HepG2 (cell line): ENCODE measurements around the gene DHX32. TPM values are rescaled to one million over a fixed set of nuclear protein-coding genes. Genes with fewer than 3 reads are reported as not detected.
A peak's percentile ranks its signal among the peaks of the same experiment; 100 is the strongest.
"Not testable (repeated sequence)": the region's sequence is repeated elsewhere in the genome, so short reads cannot be mapped to it uniquely, and the experiment has no call there.

Source experiments
- ATAC-seq: fragments of 200-7000 bp; cut with Tn5 transposase; 3 replicates; pipeline ENCODE4 v1.9.1; 2020; ENCODE audit warnings: mild to moderate bottlenecking, moderate library complexity
- BruUV-seq: library from RNA; stranded (reverse); fragments of 400-500 nt; replicated peaks from 2 replicates; lab custom pipeline; 2021; lab: Mats Ljungman, UMichigan
- CTCF ChIA-PET: fragments of 300-600 bp; formaldehyde crosslinking; extraction: SDS; loops from one replicate; lab custom pipeline; 2021; ENCODE audit warnings: low total read pairs, inconsistent platforms, low intra/inter-chr PET ratio; lab: Yijun Ruan, JAX
- POLR2A ChIA-PET: fragments of 350-600 bp; sonication (Branson Sonifier 250); formaldehyde crosslinking; loops from one replicate; lab custom pipeline; 2020; ENCODE audit warnings: antibody characterized with exemption, inconsistent platforms; lab: Yijun Ruan, JAX
- DNase-seq: peaks from one replicate; pipeline ENCODE4 v3.0.0-alpha.2; 2015; ENCODE audit warnings: low spot score
- FAIRE-seq: peaks from 3 replicates; lab custom pipeline; 2011; peaks lifted over from hg19 to GRCh38; lab: Jason Lieb, UNC
- H2AFZ ChIP-seq: one replicate; pipeline ENCODE4 v1.6.1; 2011; ENCODE audit warnings: low read length, inconsistent platforms
- H3K27ac ChIP-seq: fragments of 300-600 bp; 3 replicates; pipeline ENCODE4 v1.8.0; 2011; ENCODE audit warnings: mixed run types, mild to moderate bottlenecking, mixed read lengths, low read length, inconsistent platforms; ENCODE audit not compliant: insufficient read depth; ENCODE audit errors: extremely low read length
- H3K27me3 ChIP-seq, 2 experiments: fragments of 200-600 bp in 1 of 2; 2 replicates in 1 of 2; 3 replicates in 1 of 2; pipeline versions ENCODE4 v1.6.0 to v1.8.0; 2011; ENCODE audit warnings: low read length in 2 of 2, mild to moderate bottlenecking in 2 of 2, moderate library complexity in 2 of 2, inconsistent platforms in 1 of 2; ENCODE audit not compliant: insufficient read depth in 2 of 2, control insufficient read depth in 1 of 2
- H3K36me3 ChIP-seq, 2 experiments: fragments of 200-600 bp in 1 of 2; replicated peaks in 1 of 2; 2 replicates in 1 of 2; 3 replicates in 1 of 2; pipeline versions ENCODE4 v1.5.1 to v1.8.0; 2011; ENCODE audit warnings: low read length in 2 of 2, inconsistent platforms in 1 of 2; ENCODE audit not compliant: insufficient read depth in 2 of 2, control insufficient read depth in 1 of 2
- H3K4me1 ChIP-seq: 2 replicates; pipeline ENCODE4 v1.5.1; 2012; ENCODE audit warnings: low read length, inconsistent platforms; ENCODE audit not compliant: insufficient read depth
- H3K4me2 ChIP-seq: 2 replicates; pipeline ENCODE4 v1.6.0; 2011; ENCODE audit warnings: low read depth, low read length, inconsistent platforms
- H3K4me3 ChIP-seq, 3 experiments: fragments of 200-600 bp in 1 of 3; sonication (generic), shearing (Covaris generic) in 1 of 3; replicated peaks in 1 of 3; 2 replicates each; pipeline ENCODE4 v1.5.1; 2011 to 2016; ENCODE audit warnings: low read length in 3 of 3, inconsistent platforms in 2 of 3, low read depth in 2 of 3, mild to moderate bottlenecking in 2 of 3, control low read depth in 1 of 3, mixed read lengths in 1 of 3; ENCODE audit not compliant: insufficient read depth in 1 of 3
- H3K79me2 ChIP-seq: one replicate; pipeline ENCODE4 v1.6.1; 2011; ENCODE audit warnings: low read length, inconsistent platforms; ENCODE audit not compliant: insufficient read depth
- H3K9ac ChIP-seq: 2 replicates; pipeline ENCODE4 v1.6.0; 2011; ENCODE audit warnings: mild to moderate bottlenecking, low read depth, low read length, inconsistent platforms; ENCODE audit not compliant: insufficient read depth
- H3K9me3 ChIP-seq: 2 replicates; pipeline ENCODE4 v1.5.1; 2012; ENCODE audit warnings: mild to moderate bottlenecking, low read length
- H4K20me1 ChIP-seq: 2 replicates; pipeline ENCODE4 v1.6.0; 2011; ENCODE audit warnings: inconsistent platforms, mild to moderate bottlenecking, low read length, moderate library complexity; ENCODE audit not compliant: insufficient read depth
- ARHGAP35 ChIP-seq: sonication (generic); formaldehyde crosslinking; IDR thresholded peaks from 2 replicates; pipeline ENCODE4 v1.9.0; 2022; ENCODE audit warnings: mild to moderate bottlenecking, inconsistent platforms, moderate library complexity, missing genetic modification reagents, borderline replicate concordance
- ATF7 ChIP-seq, 2 experiments: fragments of 450-650 bp in 1 of 2; sonication (generic) in 1 of 2; formaldehyde crosslinking in 1 of 2; IDR thresholded peaks; 2 replicates each; pipeline versions ENCODE4 v1.4.0 to v1.6.1; 2016 to 2020; ENCODE audit warnings: antibody characterized with exemption in 1 of 2, mild to moderate bottlenecking in 1 of 2, missing genetic modification reagents in 1 of 2
- CBX5 ChIP-seq: sonication (generic); formaldehyde crosslinking; IDR thresholded peaks from 2 replicates; pipeline ENCODE4 v1.4.0; 2020; ENCODE audit warnings: missing genetic modification reagents, borderline replicate concordance
- HNF4G ChIP-seq, 2 experiments: sonication (generic) in 1 of 2; formaldehyde crosslinking in 1 of 2; IDR thresholded peaks; 2 replicates each; pipeline versions ENCODE4 v1.4.0 to v1.6.1; 2011 to 2020; ENCODE audit warnings: borderline replicate concordance in 2 of 2, low read depth in 2 of 2, mild to moderate bottlenecking in 2 of 2, low read length in 1 of 2, missing genetic modification reagents in 1 of 2, moderate library complexity in 1 of 2
- KMT2A ChIP-seq: sonication (generic); formaldehyde crosslinking; IDR thresholded peaks from 2 replicates; pipeline ENCODE4 v1.4.0; 2020; ENCODE audit warnings: missing genetic modification reagents
- MED13 ChIP-seq: sonication (generic); formaldehyde crosslinking; IDR thresholded peaks from 2 replicates; pipeline ENCODE4 v1.5.0; 2020; ENCODE audit warnings: missing genetic modification reagents
- XBP1 ChIP-seq: sonication (generic); formaldehyde crosslinking; IDR thresholded peaks from 2 replicates; pipeline ENCODE4 v1.5.0; 2020; ENCODE audit warnings: missing genetic modification reagents
- ZNF644 ChIP-seq: IDR thresholded peaks from 2 replicates; pipeline ENCODE4 v1.6.1; 2016; ENCODE audit warnings: low read depth
- ZNF891 ChIP-seq: sonication (generic); formaldehyde crosslinking; IDR thresholded peaks from 2 replicates; pipeline ENCODE4 v1.5.0; 2020; ENCODE audit warnings: mild to moderate bottlenecking, missing genetic modification reagents
- WGBS: methylation state at CpG from one replicate; pipeline ENCODE4 v1.1.6; 2017; ENCODE audit warnings: low lambda C conversion rate; 5-methylcytosine and 5-hydroxymethylcytosine counted together
- in situ Hi-C: cut with HindIII; loops from 2 replicates; pipeline ENCODE4 v1.10.0; 2017; ENCODE audit warnings: low pct_unique_long_range_greater_than_20kb; ENCODE audit not compliant: extremely low pct_ligation_motif_present
- intact Hi-C: fragments of 100-400 bp; cut with micrococcal nuclease; formaldehyde crosslinking; loops from one replicate; pipeline ENCODE4 v1.10.0; 2022; ENCODE audit not compliant: unreplicated experiment
- polyA plus RNA-seq, 8 experiments: library from polyadenylated mRNA; depleted of rRNA in 3 of 8; stranded (reverse) in 7 of 8; unstranded in 1 of 8; fragments of >200 nt; fragmentation: Illumina TruSeq in 4 of 8; extraction: Trizol in 4 of 8; gene quantifications; 2 replicates each; pipeline versions ENCODE4 v1.2.1 to v1.2.3, GENCODE V29; 2011 to 2016; ENCODE audit warnings: low read depth in 4 of 8, missing spikeins in 1 of 8, mixed read lengths in 1 of 8; ENCODE audit not compliant: insufficient read depth in 1 of 8
- total RNA-seq, 5 experiments: library from RNA; depleted of rRNA; stranded (reverse); fragments of >200 nt; fragmentation: Illumina TruSeq; extraction: Trizol; gene quantifications; 2 replicates each; pipeline ENCODE4 v1.2.3, GENCODE V29; 2016; ENCODE audit warnings: low read depth in 1 of 5

The DHX32 gene
- total and polyA plus RNA-seq, 2 of the 13 experiments (the other 11 are each of a cell fraction or from before 2014, with no cell fraction given) = 15.5 to 16.5 TPM

DNA sequence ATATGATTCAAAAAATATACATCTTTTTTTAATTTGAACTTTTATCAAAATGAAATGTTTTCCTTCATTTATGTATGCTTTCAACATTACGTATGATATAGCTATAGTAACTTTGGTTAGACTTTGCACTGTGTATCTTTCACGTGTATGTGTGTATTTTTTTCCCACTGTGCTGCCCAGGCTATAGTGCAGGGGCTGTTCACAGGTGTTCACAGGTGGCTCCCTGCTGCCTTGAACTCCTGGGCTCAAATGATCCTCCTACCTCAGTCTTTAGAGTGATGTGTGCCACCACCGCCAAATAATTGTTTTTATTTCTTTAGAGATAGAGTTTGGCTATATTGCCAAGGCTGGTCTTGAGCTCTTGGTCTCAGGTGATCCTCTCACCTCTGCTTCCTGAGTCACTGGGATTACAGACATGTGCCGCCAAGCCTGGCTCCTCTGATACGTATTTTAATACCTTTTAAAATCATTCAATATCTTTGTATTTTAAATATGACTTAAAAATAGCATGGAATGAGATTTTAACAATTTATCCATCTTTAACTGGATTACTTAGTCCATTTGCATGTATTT is 44.3 kb upstream of the DHX32 start:
- no peak overlapping the region for H2AFZ ChIP-seq
- POLR2A ChIA-PET = no interaction called here

DNA sequence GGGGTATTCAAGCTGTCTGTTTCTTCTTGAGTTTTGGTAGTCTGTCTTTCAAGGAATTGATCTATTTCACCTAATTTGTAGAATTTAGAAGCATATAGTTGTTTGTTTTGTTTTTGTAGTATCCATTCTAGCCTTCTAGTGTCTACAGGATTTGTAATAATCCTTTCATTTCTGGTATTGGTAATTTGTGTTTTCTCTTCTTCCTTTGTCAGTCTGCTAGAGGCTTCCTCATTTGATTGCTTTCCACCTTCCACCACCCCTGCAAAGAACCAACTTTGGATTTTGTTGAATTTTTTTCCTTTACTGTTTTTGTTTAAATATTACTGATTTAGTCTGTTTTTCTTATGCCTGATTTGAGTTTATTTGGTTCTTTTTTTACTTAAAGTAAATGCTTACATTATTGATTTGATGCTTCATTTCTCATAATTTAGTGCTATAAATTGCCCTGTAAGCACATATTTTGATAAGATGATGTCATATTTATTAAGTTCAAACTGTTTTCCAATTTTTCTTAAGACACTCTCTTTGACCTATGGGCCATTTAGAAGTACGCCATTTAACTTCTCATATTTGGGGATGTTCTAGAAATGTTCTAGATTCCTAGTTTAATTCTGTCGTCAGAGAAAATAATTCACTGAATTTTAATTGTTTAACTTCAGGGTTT is 40.7 kb upstream of the DHX32 start:
- BruUV-seq; H3K4me3 ChIP-seq; H3K4me2 ChIP-seq; intact Hi-C loops; CTCF ChIA-PET; FAIRE-seq; POLR2A ChIA-PET; H3K27me3 ChIP-seq; H3K27ac ChIP-seq; H3K36me3 ChIP-seq; H3K79me2 ChIP-seq; H3K9ac ChIP-seq; in situ Hi-C loops; H2AFZ ChIP-seq; ATAC-seq; H3K4me1 ChIP-seq; DNase-seq; H4K20me1 ChIP-seq; TF ChIP-seq ATF7 (CRISPR knock-in tag; IDR thresholded peaks at IDR 0.05): not testable (repeated sequence)
- peak; percentile 58 for TF ChIP-seq ATF7 (IDR thresholded peaks at IDR 0.05)
- WGBS = 18% methylated on average over 2 of the region's 2 CpGs
- H3K9me3 ChIP-seq = peaks cover 18% of the 10 kb centered on the region

More for the DNA sequence above, 44.3 kb upstream of the DHX32 start:
- Histone ChIP-seq H3K4me1 (no peaks in the 10 kb centered on the region), H3K9ac (no peak overlapping the region), H3K79me2 (no peaks in the 10 kb centered on the region), H4K20me1 (no peaks in the 10 kb centered on the region), H3K36me3 (no peaks in the 10 kb centered on the region), H3K9me3 (peaks cover 11% of the 10 kb centered on the region), H3K27me3 (peaks cover 0 to 5% of the 10 kb centered on the region in 2 experiments; a peak in 1 of 5 replicates), H3K4me2 (no peak overlapping the region), H3K27ac (no peak overlapping the region), H3K4me3 (no peak overlapping the region)
- in situ Hi-C loops (no loop called here), intact Hi-C loops (no loop called here)
- WGBS = 17% methylated on average over 5 of the region's 5 CpGs
- no peak for FAIRE-seq
- CTCF ChIA-PET = no interaction called here
- TF ChIP-seq HNF4G (IDR thresholded peaks at IDR 0.05; ENCODE audit: borderline replicate concordance, low read depth, low read length) (no peak), HNF4G (CRISPR knock-in tag; IDR thresholded peaks at IDR 0.05; ENCODE audit: borderline replicate concordance, low read depth) (no peak), ARHGAP35 (CRISPR knock-in tag) (no peak), ZNF644 (CRISPR knock-in tag) (no peak), KMT2A (CRISPR knock-in tag) (no peak), MED13 (CRISPR knock-in tag) (no peak), CBX5 (no peak), XBP1 (no peak), ZNF891 (no peak)
- no TSS peak for BruUV-seq
- no peak for DNase-seq
- ATAC-seq = no peak

DNA sequence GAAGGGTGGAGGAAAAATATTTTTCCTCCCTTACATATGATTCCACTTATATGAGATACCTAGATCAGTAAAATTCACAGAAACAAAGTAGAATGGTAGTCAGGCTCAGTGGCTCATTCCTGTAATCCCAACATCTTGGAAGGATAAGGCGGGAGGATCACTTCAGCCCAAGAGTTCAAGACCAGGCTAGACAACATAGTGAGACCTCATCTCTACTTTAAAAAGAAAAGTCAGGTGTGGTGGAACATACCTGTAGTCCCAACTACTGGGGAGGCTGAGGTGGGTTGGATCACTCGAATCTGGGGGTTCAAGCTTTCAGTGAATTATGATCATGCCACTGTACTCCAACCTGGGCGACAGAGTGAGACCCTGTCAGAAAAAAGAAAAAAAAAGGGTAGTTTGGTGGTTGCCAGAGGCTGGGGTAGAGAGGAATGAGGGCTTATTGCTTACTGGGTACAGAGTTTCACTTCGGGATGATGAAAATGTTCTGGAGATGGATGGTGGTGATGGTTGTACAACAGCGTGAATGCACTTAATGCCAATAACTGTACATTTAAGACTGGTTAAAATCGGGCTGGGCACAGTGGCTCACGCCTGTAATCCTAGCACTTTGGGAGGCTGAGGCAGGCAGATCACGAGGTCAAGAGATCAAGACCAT is 36.7 kb upstream of the DHX32 start:
- H3K4me1 ChIP-seq, intact Hi-C loops, H3K36me3 ChIP-seq, H3K9me3 ChIP-seq, ATAC-seq, H3K4me3 ChIP-seq, DNase-seq, H3K27ac ChIP-seq, BruUV-seq, H4K20me1 ChIP-seq, H3K79me2 ChIP-seq, in situ Hi-C loops, POLR2A ChIA-PET, CTCF ChIA-PET, FAIRE-seq, H3K4me2 ChIP-seq, H2AFZ ChIP-seq, H3K9ac ChIP-seq: not testable (repeated sequence)
- peaks cover 2 to 13% of the 10 kb centered on the region in 2 experiments; a peak in 3 of 5 replicates for H3K27me3 ChIP-seq
- WGBS = 32% methylated on average over 8 of the region's 8 CpGs
